ENCODE measurements around the gene TWIST2. TPM values are rescaled to one million over a fixed set of nuclear protein-coding genes. Genes with fewer than 3 reads are reported as not detected.

Gene TWIST2
- total RNA-seq, 1 experiment from 2014 or later = 5.0 TPM

DNA sequence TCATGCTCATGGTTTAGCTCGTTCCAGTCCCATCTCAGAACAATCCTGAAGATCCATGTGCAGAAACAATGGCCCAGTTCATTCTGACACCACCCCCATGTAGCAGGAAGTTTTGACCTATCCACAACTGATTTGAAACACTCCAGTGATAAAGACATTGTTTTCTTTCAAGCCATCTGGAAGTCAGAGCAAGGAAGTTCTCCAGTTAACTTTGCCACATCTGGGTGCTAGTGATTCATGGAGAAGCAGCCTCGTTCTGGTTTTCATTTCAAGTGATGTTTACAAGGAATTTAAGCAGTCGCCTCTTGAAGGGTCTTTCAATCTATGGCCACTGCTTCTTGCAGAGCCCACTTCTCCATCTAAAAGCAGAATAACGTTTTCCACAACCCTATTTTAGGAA is 36.6 kb upstream of the TWIST2 start:
- no peaks in the 10 kb centered on the region for H3K79me2 ChIP-seq (ENCODE audit: low read depth)
- TF ChIP-seq, protein P1, sequence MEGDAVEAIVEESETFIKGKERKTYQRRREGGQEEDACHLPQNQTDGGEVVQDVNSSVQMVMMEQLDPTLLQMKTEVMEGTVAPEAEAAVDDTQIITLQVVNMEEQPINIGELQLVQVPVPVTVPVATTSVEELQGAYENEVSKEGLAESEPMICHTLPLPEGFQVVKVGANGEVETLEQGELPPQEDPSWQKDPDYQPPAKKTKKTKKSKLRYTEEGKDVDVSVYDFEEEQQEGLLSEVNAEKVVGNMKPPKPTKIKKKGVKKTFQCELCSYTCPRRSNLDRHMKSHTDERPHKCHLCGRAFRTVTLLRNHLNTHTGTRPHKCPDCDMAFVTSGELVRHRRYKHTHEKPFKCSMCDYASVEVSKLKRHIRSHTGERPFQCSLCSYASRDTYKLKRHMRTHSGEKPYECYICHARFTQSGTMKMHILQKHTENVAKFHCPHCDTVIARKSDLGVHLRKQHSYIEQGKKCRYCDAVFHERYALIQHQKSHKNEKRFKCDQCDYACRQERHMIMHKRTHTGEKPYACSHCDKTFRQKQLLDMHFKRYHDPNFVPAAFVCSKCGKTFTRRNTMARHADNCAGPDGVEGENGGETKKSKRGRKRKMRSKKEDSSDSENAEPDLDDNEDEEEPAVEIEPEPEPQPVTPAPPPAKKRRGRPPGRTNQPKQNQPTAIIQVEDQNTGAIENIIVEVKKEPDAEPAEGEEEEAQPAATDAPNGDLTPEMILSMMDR (conservative IDR thresholded peaks at IDR 0.05) = no peak
- no peak for TF ChIP-seq EZH2 (IDR thresholded peaks at IDR 0.05; ENCODE audit: low read depth)
- intact Hi-C loops (cut with micrococcal nuclease; ENCODE audit: unreplicated experiment) = no loop called here
- H3K27me3 ChIP-seq (ENCODE audit: insufficient read depth, low read depth) = peaks cover 91% of the 10 kb centered on the region
- ChIA-PET CTCF (no interaction called here), POLR2A (ENCODE audit: unreplicated experiment) (no interaction called here)
- peaks cover 13% of the 10 kb centered on the region for H3K9me3 ChIP-seq (ENCODE audit: insufficient read depth, low read depth)
- H3K9me2 ChIP-seq (ENCODE audit: insufficient read depth) = no peaks in the 10 kb centered on the region
- no peaks in the 10 kb centered on the region for H3K4me1 ChIP-seq (replicated peaks; ENCODE audit: insufficient read depth)
- H2AFZ ChIP-seq = no peak overlapping the region
- no peak overlapping the region for H3K27ac ChIP-seq
- no peaks in the 10 kb centered on the region for H3K36me3 ChIP-seq (ENCODE audit: low read depth)
- H3K4me2 ChIP-seq = no peak overlapping the region
- no peaks in the 10 kb centered on the region for H3F3A ChIP-seq (ENCODE audit: insufficient read depth, low read depth)
- no TSS peak for BruUV-seq (replicated peaks)
- H3K4me3 ChIP-seq = no peak overlapping the region
- no peak for DNase-seq
- no peaks in the 10 kb centered on the region for H4K20me1 ChIP-seq (ENCODE audit: insufficient read depth)

DNA sequence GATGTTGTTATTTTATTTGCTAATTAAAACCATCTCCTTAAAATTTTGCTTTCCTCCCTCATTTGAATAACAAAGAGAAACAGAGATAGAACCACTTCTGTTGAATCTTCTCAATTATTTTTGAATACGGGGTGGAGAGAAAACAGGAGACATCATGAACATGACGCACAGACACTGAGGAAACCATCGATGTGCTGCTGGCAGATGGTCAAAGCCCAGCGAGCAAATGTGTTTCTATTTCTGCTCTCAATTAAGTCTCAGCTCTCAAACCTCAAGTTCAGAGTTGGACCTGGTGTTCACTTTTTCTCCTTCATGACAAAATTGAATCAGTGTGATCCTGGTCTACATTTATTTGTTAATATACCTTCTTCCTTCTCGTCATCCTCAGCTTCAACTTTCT is 36.1 kb upstream of the TWIST2 start:
- ChIA-PET CTCF (no interaction called here), POLR2A (ENCODE audit: unreplicated experiment) (no interaction called here)
- no peaks in the 10 kb centered on the region for H3K4me1 ChIP-seq (replicated peaks; ENCODE audit: insufficient read depth)
- H3K9me2 ChIP-seq (ENCODE audit: insufficient read depth) = no peaks in the 10 kb centered on the region
- no peak overlapping the region for H2AFZ ChIP-seq
- no peak overlapping the region for H3K4me3 ChIP-seq
- no peaks in the 10 kb centered on the region for H4K20me1 ChIP-seq (ENCODE audit: insufficient read depth)
- no peak for DNase-seq
- peaks cover 91% of the 10 kb centered on the region for H3K27me3 ChIP-seq (ENCODE audit: insufficient read depth, low read depth)
- H3K4me2 ChIP-seq = no peak overlapping the region
- no peak overlapping the region for H3K27ac ChIP-seq
- no TSS peak for BruUV-seq (replicated peaks)
- no peaks in the 10 kb centered on the region for H3K79me2 ChIP-seq (ENCODE audit: low read depth)
- TF ChIP-seq, protein P1 (conservative IDR thresholded peaks at IDR 0.05) = no peak
- no peak for TF ChIP-seq EZH2 (IDR thresholded peaks at IDR 0.05; ENCODE audit: low read depth)
- no peaks in the 10 kb centered on the region for H3F3A ChIP-seq (ENCODE audit: insufficient read depth, low read depth)
- H3K36me3 ChIP-seq (ENCODE audit: low read depth) = no peaks in the 10 kb centered on the region
- intact Hi-C loops (cut with micrococcal nuclease; ENCODE audit: unreplicated experiment) = no loop called here
- H3K9me3 ChIP-seq (ENCODE audit: insufficient read depth, low read depth) = peaks cover 13% of the 10 kb centered on the region

DNA sequence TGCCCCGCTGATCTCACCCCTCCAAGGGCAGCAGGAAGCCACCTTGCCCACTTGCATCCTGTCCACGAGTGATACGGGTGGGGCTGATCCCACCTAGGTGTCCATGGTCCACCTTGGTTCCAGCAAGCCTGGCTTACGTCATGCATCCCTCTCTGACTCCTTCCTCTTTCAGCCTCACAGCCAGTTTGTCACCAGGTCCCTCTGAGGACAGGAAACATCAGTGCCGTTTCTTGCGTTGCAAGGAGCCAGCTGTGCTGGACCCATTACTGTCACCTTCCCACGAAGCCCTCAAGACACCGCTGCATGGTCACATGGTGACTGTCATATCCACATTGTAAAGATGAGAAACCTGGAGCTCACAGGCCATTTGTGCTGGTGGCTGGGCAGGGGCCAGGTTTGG is 34.8 kb upstream of the TWIST2 start:
- H3K4me1 ChIP-seq (replicated peaks; ENCODE audit: insufficient read depth) = no peaks in the 10 kb centered on the region
- H3K9me3 ChIP-seq (ENCODE audit: insufficient read depth, low read depth) = peaks cover 13% of the 10 kb centered on the region
- H3K27ac ChIP-seq = no peak overlapping the region
- no peaks in the 10 kb centered on the region for H3K79me2 ChIP-seq (ENCODE audit: low read depth)
- H2AFZ ChIP-seq = no peak overlapping the region
- H3F3A ChIP-seq (ENCODE audit: insufficient read depth, low read depth) = no peaks in the 10 kb centered on the region
- ChIA-PET POLR2A (ENCODE audit: unreplicated experiment) (no interaction called here), CTCF (no interaction called here)
- no peak for DNase-seq
- no peaks in the 10 kb centered on the region for H3K36me3 ChIP-seq (ENCODE audit: low read depth)
- no peak overlapping the region for H3K4me2 ChIP-seq
- no peak for TF ChIP-seq EZH2 (IDR thresholded peaks at IDR 0.05; ENCODE audit: low read depth)
- TF ChIP-seq, protein P1 (conservative IDR thresholded peaks at IDR 0.05) = no peak
- intact Hi-C loops (cut with micrococcal nuclease; ENCODE audit: unreplicated experiment) = no loop called here
- H4K20me1 ChIP-seq (ENCODE audit: insufficient read depth) = no peaks in the 10 kb centered on the region
- H3K27me3 ChIP-seq (ENCODE audit: insufficient read depth, low read depth) = peaks cover 91% of the 10 kb centered on the region
- no TSS peak for BruUV-seq (replicated peaks)
- H3K9me2 ChIP-seq (ENCODE audit: insufficient read depth) = no peaks in the 10 kb centered on the region
- H3K4me3 ChIP-seq = no peak overlapping the region
